HG02623 (cell line): Measurements from ENCODE around the gene TSSK2.
"Not testable (repeated sequence)": the region's sequence is repeated elsewhere in the genome, so short reads cannot be mapped to it uniquely, and the experiment has no call there.

Source experiments
- ATAC-seq: cut with Tn5 transposase; IDR thresholded peaks from one replicate; pipeline ENCODE4 v1.9.1; 2021; ENCODE audit warnings: moderate library complexity; ENCODE audit not compliant: unreplicated experiment

TSSK2 gene

GRCh38 chr22:19130959-19131684, at the start of gene TSSK2:
TSSK2 (plus strand) TSS chr22:19131308; CDS start chr22:19131400, 92 bp downstream.
- no peak for ATAC-seq

DNA sequence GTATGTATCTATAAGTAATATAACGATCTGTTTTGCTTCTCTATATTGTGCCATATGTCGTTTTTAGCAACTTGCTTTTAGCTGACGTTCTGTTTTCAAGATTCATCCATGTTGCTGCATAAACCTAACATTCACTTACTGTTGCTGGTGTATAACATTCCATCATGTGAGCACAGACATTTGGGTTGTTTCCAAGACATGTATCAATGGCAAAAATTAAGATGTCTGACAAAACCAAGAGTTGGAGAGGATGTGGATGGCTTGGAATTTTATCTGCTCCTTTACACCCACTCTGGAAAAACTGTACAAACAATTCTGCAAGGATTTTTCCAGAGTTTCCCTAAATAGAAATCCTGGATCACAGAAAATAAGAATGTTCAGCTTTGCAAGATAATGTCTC, 49.8 kb upstream of the TSSK2 start:
- ATAC-seq = no peak

DNA sequence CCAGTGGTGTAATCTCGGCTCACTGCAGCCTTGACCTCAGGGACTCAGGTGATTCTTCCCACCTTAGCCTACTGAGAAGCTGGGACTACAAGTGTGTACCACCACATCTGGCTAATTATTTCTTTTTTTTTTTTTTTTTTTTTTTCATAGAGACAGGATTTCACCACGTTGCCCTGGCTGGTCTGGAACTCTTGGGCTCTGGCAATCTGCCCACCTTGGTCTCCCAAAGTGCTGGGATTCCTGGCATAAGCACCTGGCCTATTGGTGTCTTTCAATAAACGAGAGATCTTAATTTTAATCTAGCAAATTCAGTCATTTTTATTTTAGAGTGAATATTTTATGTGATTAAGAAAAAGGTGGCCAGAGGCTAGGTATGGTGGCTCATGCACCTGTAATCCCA, 49.0 kb upstream of the TSSK2 start:
- ATAC-seq = no peak

DNA sequence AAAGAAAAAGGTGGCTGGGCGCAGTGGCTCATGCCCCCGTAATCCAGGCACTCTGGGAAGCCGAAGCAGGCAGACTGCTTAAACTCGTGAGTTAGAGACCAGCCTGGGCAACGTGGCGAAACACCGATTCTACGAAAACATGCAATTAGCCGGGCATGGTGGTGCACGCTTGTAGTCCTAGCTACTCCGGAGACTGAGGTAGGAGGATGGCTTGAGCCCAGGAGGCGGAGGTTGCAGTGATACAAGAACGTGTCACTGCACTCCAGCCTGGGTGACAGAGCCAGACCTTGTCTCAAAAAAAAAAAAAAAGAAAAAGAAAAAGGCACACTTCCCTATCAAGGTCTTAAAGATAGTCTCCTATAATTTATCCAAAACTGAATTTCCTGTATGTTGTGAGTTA, 48.3 kb upstream of the TSSK2 start:
- no peak for ATAC-seq

DNA sequence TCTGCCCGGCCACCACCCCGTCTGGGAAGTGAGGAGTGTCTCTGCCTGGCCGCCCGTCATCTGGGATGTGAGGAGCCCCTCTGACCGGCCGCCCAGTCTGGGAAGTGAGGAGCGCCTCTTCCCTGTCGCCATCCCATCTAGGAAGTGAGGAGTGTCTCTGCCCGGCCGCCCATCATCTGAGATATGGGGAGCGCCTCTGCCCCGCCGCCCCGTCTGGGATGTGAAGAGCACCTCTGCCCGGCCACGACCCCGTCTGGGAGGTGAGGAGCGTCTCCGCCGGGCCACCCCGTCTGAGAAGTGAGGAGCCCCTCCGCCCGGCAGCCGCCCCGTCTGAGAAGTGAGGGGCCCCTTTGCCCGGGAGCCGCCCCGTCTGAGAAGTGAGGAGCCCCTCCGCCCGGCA, 47.0 kb upstream of the TSSK2 start:
- not testable (repeated sequence) for ATAC-seq

- ATAC-seq = not testable (repeated sequence)
Measured at GRCh38 chr22:19084586-19084985, 46.5 kb upstream of the TSSK2 start.

DNA sequence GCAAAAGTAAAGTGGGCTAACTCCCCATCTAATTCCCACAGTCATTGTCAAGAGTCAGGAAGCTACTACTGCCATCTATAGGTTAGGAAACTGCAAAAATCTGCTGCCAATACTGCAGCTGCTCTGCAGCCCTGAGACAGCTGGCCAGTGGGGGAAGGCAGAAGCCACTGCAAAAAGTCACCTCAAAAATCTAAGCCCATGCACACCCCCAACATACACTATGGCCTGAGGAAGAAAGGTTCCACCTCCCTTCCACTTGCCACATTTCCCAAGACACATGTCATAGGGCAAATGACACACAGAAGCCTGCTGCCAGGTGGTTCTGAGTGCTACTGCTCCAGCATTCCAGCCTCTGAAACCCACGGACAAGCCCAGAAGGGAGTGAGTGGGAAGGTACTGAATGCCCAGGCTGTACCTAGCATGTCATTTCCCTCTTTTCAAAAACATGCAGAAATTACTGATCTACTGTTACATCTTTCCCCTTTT, 45.8 kb upstream of the TSSK2 start:
- ATAC-seq = no peak

- ATAC-seq = no peak
Measured at GRCh38 chr22:19086417-19086816, 44.7 kb upstream of the TSSK2 start.

DNA sequence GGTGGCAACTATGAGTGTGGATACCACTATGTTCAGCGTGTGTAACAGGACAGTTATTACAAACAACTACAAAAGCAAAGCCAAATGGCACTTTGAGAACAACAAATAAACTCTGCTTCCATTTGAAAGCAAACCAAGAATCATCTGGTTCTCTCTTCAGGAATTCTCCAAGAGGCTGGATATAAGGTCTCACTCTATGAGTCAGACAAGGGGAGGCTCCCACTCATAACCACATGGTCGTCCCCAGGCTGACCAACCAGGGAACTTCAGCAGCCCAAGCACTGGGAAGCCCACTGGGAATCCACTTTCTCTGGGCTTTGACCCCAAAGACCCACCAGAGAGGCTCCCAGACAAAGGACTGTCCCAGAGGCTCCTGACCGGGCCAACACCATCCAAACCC, 44.2 kb upstream of the TSSK2 start:
- ATAC-seq = no peak

DNA sequence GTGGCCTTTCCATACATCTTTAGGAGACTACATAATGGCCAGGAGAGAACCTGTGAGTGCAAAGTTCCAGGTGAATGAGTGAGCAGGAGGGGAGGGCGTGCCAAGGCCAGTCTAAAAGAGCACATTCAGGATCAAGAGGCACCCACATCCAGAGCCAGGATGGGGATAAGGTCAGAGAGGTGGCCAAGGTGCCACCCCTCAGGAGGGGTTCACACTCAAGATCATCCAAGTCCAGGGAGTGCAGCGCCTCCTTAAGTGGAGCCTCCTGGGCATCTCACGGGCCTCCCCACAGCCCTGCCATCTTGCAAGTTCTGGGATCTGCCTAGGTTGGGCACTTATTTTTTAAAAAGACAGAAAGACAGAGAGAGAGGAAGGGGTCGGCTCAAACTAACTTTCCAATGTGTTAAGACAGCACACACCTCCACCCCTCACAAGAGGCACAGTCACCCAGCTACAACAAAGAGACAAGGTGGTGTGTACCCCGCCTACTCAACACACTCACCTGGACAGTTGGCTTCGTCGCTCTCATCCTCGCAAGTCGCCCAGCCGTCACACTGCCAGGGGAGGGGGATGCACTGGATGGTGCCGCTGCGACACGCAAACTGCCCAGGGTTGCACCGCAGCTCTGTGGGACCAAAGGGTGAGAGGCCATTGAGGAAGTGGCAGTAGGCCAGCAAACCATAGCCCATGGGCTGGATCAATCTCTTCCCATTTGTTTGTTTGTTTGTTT, 42.1 kb upstream of the TSSK2 start:
- ATAC-seq = no peak

DNA sequence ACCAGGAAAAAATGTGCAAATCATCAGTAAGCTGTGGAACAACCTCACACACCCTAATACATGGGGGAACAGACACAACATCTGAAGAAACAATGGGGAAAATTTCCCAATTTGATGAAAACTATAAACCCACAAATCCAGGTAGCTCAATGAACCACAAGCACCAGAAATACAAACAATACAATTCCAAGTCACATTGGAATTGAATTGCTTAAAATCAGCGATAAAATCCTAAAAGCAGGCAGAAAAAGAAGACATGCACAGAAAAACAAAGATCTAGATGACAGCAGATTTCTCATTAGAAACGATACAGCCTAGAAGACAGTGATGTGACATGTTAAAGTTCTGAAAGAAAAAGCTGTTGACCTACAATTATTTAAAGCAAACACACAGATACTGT, 40.9 kb upstream of the TSSK2 start:
- no peak for ATAC-seq

GRCh38 chr22:19090586-19091127, 40.5 kb upstream of the TSSK2 start:
- no peak for ATAC-seq

- ATAC-seq = no peak
Measured at GRCh38 chr22:19092725-19093124, 38.4 kb upstream of the TSSK2 start.

DNA sequence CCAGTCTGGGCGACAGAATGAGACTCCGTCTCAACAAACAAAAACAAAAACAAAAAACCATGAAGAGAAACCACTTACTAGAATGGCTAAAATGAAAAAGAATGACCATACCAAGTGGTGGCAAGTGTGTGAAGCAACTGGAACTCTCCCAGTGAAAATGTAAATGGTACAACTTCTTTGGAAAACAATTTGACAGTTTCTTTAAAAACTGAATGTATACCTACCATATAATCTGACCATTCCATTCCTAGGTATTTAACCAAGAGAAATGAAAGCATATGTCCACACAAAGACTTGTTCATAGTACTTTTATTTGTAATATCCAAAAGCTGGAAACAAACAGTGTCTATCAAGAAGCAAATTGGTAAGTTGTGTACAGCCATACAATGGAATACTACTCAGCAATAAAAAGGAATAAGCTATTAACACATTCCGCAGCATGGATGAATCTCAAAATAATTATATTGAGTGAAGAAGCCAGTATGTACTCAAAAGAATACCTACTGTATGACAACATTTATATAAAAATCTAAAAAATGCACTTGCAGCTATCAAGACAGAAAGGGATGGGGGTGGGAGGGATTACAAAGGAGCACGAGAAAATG, 36.6 kb upstream of the TSSK2 start:
- no peak for ATAC-seq

- ATAC-seq = no peak
Measured at GRCh38 chr22:19096555-19096954, 34.6 kb upstream of the TSSK2 start.

GRCh38 chr22:19097518-19097917, 33.6 kb upstream of the TSSK2 start:
- ATAC-seq = no peak

GRCh38 chr22:19098157-19098556, 33.0 kb upstream of the TSSK2 start:
- no peak for ATAC-seq

DNA sequence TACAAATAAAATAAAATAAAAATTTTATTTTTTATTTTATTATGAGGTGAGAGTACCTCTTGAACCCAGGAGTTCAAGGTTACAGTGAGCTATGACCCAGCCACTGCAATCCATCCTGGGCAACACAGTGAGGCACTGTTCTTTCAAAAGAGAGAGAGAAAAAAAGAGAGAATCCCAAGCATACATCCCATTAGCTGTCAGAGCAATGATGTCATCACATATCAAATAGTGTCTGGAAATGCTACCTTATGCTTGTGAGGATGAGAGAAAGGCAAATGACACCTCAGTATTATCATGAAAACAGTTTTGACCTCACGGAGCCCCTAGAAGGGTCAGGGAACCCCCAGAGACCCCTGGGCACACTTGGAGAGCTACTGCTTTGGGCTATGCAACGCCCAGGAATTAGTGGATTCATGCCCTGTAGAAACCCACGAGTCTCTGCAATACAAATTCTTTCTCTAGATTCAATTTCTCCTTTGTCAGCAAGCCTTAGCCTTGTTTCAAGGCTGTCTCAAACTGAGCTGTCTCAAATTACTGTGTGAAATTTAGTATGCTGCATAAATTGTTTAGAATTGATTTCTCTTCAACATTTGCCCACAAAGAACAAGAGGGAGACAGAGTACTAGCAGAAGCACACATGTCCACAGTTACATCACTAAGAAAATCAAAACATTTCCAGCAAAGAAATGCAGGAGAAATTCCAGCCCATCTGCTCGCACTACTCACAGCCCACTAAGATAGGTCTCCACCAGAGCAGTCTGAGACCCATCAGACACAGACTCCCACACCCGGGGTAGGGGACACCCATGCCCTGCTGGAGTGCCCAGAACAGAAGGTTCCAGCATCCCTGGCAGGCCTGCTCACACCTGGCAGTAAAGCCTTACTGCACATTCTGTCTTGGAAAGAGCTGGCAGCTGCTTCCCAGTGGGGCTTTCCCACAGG, 27.0 kb upstream of the TSSK2 start:
- ATAC-seq = no peak

GRCh38 chr22:19105456-19105855, 25.7 kb upstream of the TSSK2 start:
- ATAC-seq = no peak
